Activated CD4-positive, alpha-beta T cell treated with anti-CD3 and anti-CD28 coated beads for 36 hours (primary cell): ENCODE data around the gene DENND4A. TPM values are rescaled to one million over a fixed set of nuclear protein-coding genes. Genes with fewer than 3 reads are reported as not detected.
A peak's percentile ranks its signal among the peaks of the same experiment; 100 is the strongest.

ENCODE experiments used
- ATAC-seq: fragments of 200-7000 bp; cut with Tn5 transposase; one replicate; pipeline ENCODE4 v1.10.0; 2021; ENCODE audit warnings: mild to moderate bottlenecking, moderate library complexity
- CTCF ChIA-PET: fragments of 350-600 bp; sonication (Branson Sonifier 250); formaldehyde crosslinking; loops from one replicate; lab custom pipeline; 2021; ENCODE audit warnings: antibody characterized with exemption; lab: Charles Lee
- POLR2A ChIA-PET: fragments of 350-600 bp; sonication (Branson Sonifier 250); formaldehyde crosslinking; loops from one replicate; lab custom pipeline; 2021; ENCODE audit warnings: antibody characterized with exemption, inconsistent platforms; lab: Charles Lee
- DNase-seq: peaks from one replicate; pipeline ENCODE4 v3.0.0-alpha.2; 2020
- H3K27ac Mint-ChIP-seq: one replicate; pipeline ENCODE4 v1.8.0; 2021; ENCODE audit warnings: mixed read lengths
- H3K27me3 Mint-ChIP-seq: one replicate; pipeline ENCODE4 v1.8.0; 2021; ENCODE audit warnings: mixed read lengths
- H3K36me3 Mint-ChIP-seq: one replicate; pipeline ENCODE4 v1.8.0; 2021; ENCODE audit warnings: low read depth, mixed read lengths
- H3K4me1 Mint-ChIP-seq: one replicate; pipeline ENCODE4 v1.8.0; 2021; ENCODE audit warnings: mixed read lengths
- H3K4me3 Mint-ChIP-seq: one replicate; pipeline ENCODE4 v1.8.0; 2021; ENCODE audit warnings: mild to moderate bottlenecking, moderate library complexity, mixed read lengths
- H3K9me3 Mint-ChIP-seq: one replicate; pipeline ENCODE4 v1.8.0; 2021; ENCODE audit warnings: low read depth, mixed read lengths
- intact Hi-C, 2 experiments: fragments of 100-400 bp; cut with DNase I in 1 of 2; cut with micrococcal nuclease in 1 of 2; formaldehyde crosslinking; loops; one replicate each; pipeline versions ENCODE4 v1.14.2 to v1.15.1; 2022 to 2024; cut with DNase I, micrococcal nuclease
- total RNA-seq, 2 experiments: library from RNA; stranded (reverse); gene quantifications; one replicate each; pipeline ENCODE4 v1.2.3, GENCODE V29; 2021

The DENND4A gene
- total RNA-seq, 2 experiments from 2014 or later: 35.6 to 43.5 TPM

- Mint-ChIP-seq H3K9me3 (no peaks in the 10 kb centered on the region), H3K36me3 (no peaks in the 10 kb centered on the region), H3K4me3 (peak overlapping the region; percentile 66), H3K27ac (peak overlapping the region; percentile 93), H3K27me3 (no peaks in the 10 kb centered on the region), H3K4me1 (peaks cover 41% of the 10 kb centered on the region)
- DNase-seq (peak; percentile 73), ATAC-seq (peak; percentile 68)
- intact Hi-C loops: loop anchor here in 1 of 2 experiments (2.0 to 5.0 kb wide), 2 partner anchors 15 to 34 kb away; partner anchors contain the start of gene RAB11A
- POLR2A ChIA-PET: interaction anchor here (1.0 to 2.3 kb wide), 3 partner anchors 15 to 529 kb away, joined by 3 to 15 read pairs (median 6); partner anchors contain the start of genes DENND4A and RNU5B-1
- CTCF ChIA-PET: interaction anchor here (0.6 to 2.7 kb wide), 14 partner anchors 10 to 223 kb away, joined by 3 to 15 read pairs (median 5); partner anchors contain the start of genes DENND4A and INTS14
Observed at GRCh38 chr15:65833501-65834205, 41.6 kb upstream of the DENND4A start.

- intact Hi-C loops: loop anchor here in 1 of 2 experiments (2.0 to 5.0 kb wide), 2 partner anchors 14 to 35 kb away; partner anchors contain the start of gene RAB11A
- Mint-ChIP-seq H3K27me3 (no peaks in the 10 kb centered on the region), H3K4me1 (peaks cover 50% of the 10 kb centered on the region), H3K27ac (peak overlapping the region; percentile 93), H3K36me3 (peaks cover 1% of the 10 kb centered on the region), H3K4me3 (peak overlapping the region; percentile 66), H3K9me3 (no peaks in the 10 kb centered on the region)
- POLR2A ChIA-PET: interaction anchor here (0.6 to 2.3 kb wide), 8 partner anchors 8 to 528 kb away, joined by 3 to 15 read pairs (median 6); partner anchors contain the start of genes DENND4A, RAB11A and RNU5B-1
- DNase-seq: peak; percentile 67
- CTCF ChIA-PET: interaction anchor here (0.6 to 2.1 kb wide), 18 partner anchors 9 to 1168 kb away, joined by 3 to 15 read pairs (median 4); partner anchors contain the start of genes DENND4A and RAB11A
- peak; percentile 62 for ATAC-seq
Observed at GRCh38 chr15:65832549-65833364, 40.7 kb upstream of the DENND4A start.

DNA sequence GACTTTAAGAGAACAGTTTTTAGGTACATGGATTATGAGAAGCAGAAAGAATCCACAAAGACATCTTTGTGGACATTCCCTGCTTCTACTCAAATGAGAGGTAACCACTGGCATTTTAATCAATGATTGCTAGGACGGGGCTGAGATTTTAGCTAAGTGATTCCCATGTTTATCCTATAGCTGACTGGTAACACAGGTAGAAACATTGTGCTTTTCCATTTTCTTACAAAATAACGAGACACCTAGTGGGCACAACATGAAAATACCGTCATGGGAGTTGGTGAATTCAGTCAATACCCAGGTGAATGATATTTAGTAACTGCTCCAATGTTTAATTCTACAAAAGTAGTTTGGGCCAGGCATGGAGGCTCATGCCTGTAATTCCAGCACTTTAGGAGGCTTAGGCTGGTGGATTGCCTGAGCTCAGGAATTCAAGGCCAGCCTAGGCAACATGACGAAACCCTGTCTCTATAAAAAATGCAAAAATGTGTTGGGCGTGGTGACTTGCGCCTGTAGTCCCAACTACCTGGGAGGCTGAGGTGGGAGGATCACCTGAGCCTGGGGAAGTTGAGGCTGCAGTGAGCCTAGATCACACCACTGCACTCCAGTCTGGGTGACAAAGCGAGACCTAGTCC, 37.2 kb upstream of the DENND4A start:
- Mint-ChIP-seq H3K4me1 (peaks cover 66% of the 10 kb centered on the region), H3K27ac (peak overlapping the region; percentile 89), H3K27me3 (no peaks in the 10 kb centered on the region), H3K4me3 (peak overlapping the region; percentile 17), H3K36me3 (peaks cover 1% of the 10 kb centered on the region), H3K9me3 (no peaks in the 10 kb centered on the region)
- ChIA-PET CTCF (interaction anchor here (0.7 to 1.3 kb wide), 9 partner anchors 9 to 190 kb away, joined by 3 to 9 read pairs (median 4); partner anchors contain the start of gene DENND4A), POLR2A (interaction anchor here (0.8 kb wide), 1 partner anchor 37 kb away, joined by 4 read pairs; the partner anchor contains the start of gene DENND4A)
- peak; percentile 37 for ATAC-seq
- intact Hi-C loops: loop anchor here (2.0 to 10.0 kb wide), 2 partner anchors 36 to 54 kb away; partner anchors contain the start of gene DENND4A (in 1 of the 2)
- no peak for DNase-seq

DNA sequence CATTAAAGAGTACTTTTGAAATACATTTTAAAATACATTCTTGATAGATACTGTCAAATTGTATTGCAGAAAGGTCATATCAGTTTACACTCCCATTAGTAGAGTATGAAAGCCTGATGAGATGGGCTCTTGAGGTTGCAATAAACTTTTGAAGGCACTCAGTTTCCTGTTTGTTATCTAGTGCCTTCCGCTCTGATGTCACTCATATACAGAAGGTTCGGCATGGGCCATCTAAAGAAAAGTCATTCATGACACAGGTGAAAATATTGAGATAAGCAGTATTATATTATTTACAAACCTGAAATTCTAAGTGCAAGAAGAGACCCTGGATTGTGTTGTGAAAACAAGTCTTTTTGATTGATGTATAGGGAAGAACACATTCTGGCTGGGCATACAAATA, 36.5 kb upstream of the DENND4A start:
- POLR2A ChIA-PET: interaction anchor here (0.6 to 0.8 kb wide), 2 partner anchors 10 to 37 kb away, joined by 4 to 5 read pairs; partner anchors contain the start of gene DENND4A
- H3K27me3 Mint-ChIP-seq: no peaks in the 10 kb centered on the region
- H3K27ac Mint-ChIP-seq: peak overlapping the region; percentile 89
- ATAC-seq: peak; percentile 56
- CTCF ChIA-PET: interaction anchor here (0.7 to 1.3 kb wide), 9 partner anchors 8 to 190 kb away, joined by 3 to 9 read pairs (median 4); partner anchors contain the start of gene DENND4A
- H3K36me3 Mint-ChIP-seq: peaks cover 1% of the 10 kb centered on the region
- H3K4me3 Mint-ChIP-seq: peak overlapping the region; percentile 17
- DNase-seq: no peak
- intact Hi-C loops: loop anchor here (1.0 to 10.0 kb wide), 5 partner anchors 9 to 218 kb away; partner anchors contain the start of gene DENND4A (in 2 of the 2)
- H3K4me1 Mint-ChIP-seq: peaks cover 66% of the 10 kb centered on the region
- H3K9me3 Mint-ChIP-seq: no peaks in the 10 kb centered on the region

- ChIA-PET POLR2A (no interaction called here), CTCF (interaction anchor here (0.8 kb wide), 1 partner anchor 9 kb away, joined by 3 read pairs; no protein-coding TSS in a partner anchor)
- Mint-ChIP-seq H3K27me3 (no peaks in the 10 kb centered on the region), H3K27ac (peak overlapping the region; percentile 89), H3K4me1 (peaks cover 57% of the 10 kb centered on the region), H3K36me3 (peaks cover 1% of the 10 kb centered on the region), H3K9me3 (no peaks in the 10 kb centered on the region), H3K4me3 (peak overlapping the region; percentile 44)
- DNase-seq (peak; percentile 37), ATAC-seq (peak; percentile 48)
- intact Hi-C loops: loop anchor here in 1 of 2 experiments (10.0 kb wide), 1 partner anchor 52 kb away; no protein-coding TSS in a partner anchor
Observed at GRCh38 chr15:65827065-65827464, 35.0 kb upstream of the DENND4A start.

- Mint-ChIP-seq H3K27ac (no peak overlapping the region), H3K4me1 (peaks cover 62% of the 10 kb centered on the region), H3K9me3 (no peaks in the 10 kb centered on the region), H3K36me3 (peaks cover 1% of the 10 kb centered on the region), H3K27me3 (no peaks in the 10 kb centered on the region), H3K4me3 (no peak overlapping the region)
- intact Hi-C loops: loop anchor here in 1 of 2 experiments (10.0 kb wide), 1 partner anchor 50 kb away; no protein-coding TSS in a partner anchor
- ATAC-seq: no peak
- CTCF ChIA-PET: interaction anchor here (1.7 to 3.5 kb wide), 2 partner anchors 8 to 39 kb away, joined by 9 to 14 read pairs; no protein-coding TSS in a partner anchor
- DNase-seq: no peak
- POLR2A ChIA-PET: interaction anchor here (0.6 to 0.7 kb wide), 2 partner anchors 8 to 530 kb away, joined by 6 read pairs; no protein-coding TSS in a partner anchor
Observed at GRCh38 chr15:65824941-65825544, 33.0 kb upstream of the DENND4A start.

DNA sequence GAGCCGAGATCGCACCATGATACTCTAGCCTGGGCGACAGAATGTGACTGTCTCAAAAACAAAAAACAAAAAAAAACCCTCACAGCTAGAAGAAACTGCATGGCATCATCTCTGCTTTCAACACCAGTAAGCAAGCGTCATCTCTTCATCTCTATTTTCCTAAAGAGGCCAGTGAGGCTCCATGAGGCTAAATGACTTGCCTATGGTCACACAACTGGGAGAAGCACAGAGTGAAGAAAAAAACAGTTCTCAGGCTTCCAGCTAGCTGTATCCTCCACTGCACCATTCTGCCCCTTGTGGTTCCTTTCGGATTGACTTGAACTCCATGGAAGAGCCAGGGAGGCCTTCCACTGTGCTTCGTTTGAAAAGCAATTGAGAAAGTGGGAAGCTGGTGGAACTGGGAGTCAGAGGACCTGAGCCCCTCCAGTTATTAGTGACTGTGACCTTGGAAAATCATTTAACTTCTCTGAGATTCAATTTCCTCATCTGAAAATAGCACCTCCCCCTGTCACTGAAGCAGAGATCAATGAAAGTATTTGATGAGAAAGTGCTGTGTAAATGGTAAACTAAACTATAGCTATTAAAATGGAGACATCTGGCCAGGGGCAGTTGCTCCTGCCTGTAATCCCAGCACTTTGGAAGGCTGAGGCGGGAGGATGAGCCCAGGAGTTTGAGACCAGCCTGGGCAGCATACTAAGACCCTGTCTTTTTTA, 32.1 kb upstream of the DENND4A start:
- no peak overlapping the region for H3K4me3 Mint-ChIP-seq
- H3K36me3 Mint-ChIP-seq: peaks cover 1% of the 10 kb centered on the region
- DNase-seq (peak; percentile 38), ATAC-seq (peak; percentile 24)
- intact Hi-C loops: loop anchor here in 1 of 2 experiments (10.0 kb wide), 1 partner anchor 49 kb away; no protein-coding TSS in a partner anchor
- peak overlapping the region; percentile 2 for H3K27ac Mint-ChIP-seq
- POLR2A ChIA-PET: interaction anchor here (1.0 kb wide), 1 partner anchor 32 kb away, joined by 3 read pairs; the partner anchor contains the start of gene DENND4A
- CTCF ChIA-PET: interaction anchor here (0.6 to 3.5 kb wide), 15 partner anchors 8 to 188 kb away, joined by 3 to 14 read pairs (median 4); partner anchors contain the start of gene RAB11A
- H3K27me3 Mint-ChIP-seq: no peaks in the 10 kb centered on the region
- H3K9me3 Mint-ChIP-seq: no peaks in the 10 kb centered on the region
- peaks cover 67% of the 10 kb centered on the region for H3K4me1 Mint-ChIP-seq

- ChIA-PET POLR2A (interaction anchor here (0.7 kb wide), 1 partner anchor 99 kb away, joined by 4 read pairs; no protein-coding TSS in a partner anchor), CTCF (interaction anchor here (0.7 to 3.5 kb wide), 4 partner anchors 9 to 125 kb away, joined by 3 to 14 read pairs (median 3); no protein-coding TSS in a partner anchor)
Observed at GRCh38 chr15:65822316-65822715, 30.2 kb upstream of the DENND4A start.

DNA sequence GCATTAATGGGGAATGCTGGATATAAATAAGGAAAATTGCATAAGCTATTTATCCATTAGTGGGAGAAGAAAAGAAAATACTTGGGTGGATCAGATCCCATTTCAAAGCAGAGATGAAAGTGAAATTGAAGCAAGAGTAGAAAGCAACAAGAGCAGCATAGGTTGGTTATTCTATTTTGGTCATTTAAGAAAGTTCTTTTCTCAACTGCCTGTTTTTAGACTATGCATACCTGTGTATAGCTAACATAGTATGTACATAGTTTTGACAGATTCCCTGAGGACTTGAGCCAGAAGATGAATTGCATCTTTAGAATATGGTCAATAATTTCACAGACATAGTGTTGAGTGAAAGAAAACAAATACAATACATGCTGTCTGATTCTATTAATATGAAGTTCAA, 29.0 kb upstream of the DENND4A start:
- ChIA-PET POLR2A (no interaction called here), CTCF (interaction anchor here (0.8 to 1.3 kb wide), 3 partner anchors 8 to 16 kb away, joined by 3 to 6 read pairs (median 6); no protein-coding TSS in a partner anchor)
- no peaks in the 10 kb centered on the region for H3K27me3 Mint-ChIP-seq
- no peak for ATAC-seq
- DNase-seq: no peak
- H3K9me3 Mint-ChIP-seq: peaks cover 3% of the 10 kb centered on the region
- peaks cover 1% of the 10 kb centered on the region for H3K36me3 Mint-ChIP-seq
- H3K4me3 Mint-ChIP-seq: no peak overlapping the region
- intact Hi-C loops: loop anchor here in 1 of 2 experiments (10.0 kb wide), 1 partner anchor 46 kb away; no protein-coding TSS in a partner anchor
- H3K27ac Mint-ChIP-seq: peak overlapping the region; percentile 55
- H3K4me1 Mint-ChIP-seq: peaks cover 67% of the 10 kb centered on the region

More at GRCh38 chr15:65822316-65822715, 30.2 kb upstream of the DENND4A start:
- H3K4me3 Mint-ChIP-seq: no peak overlapping the region
- no peak for ATAC-seq
- no peaks in the 10 kb centered on the region for H3K9me3 Mint-ChIP-seq
- H3K4me1 Mint-ChIP-seq: peaks cover 64% of the 10 kb centered on the region
- intact Hi-C loops: loop anchor here in 1 of 2 experiments (10.0 kb wide), 1 partner anchor 48 kb away; no protein-coding TSS in a partner anchor
- DNase-seq: no peak
- H3K27ac Mint-ChIP-seq: no peak overlapping the region
- no peaks in the 10 kb centered on the region for H3K27me3 Mint-ChIP-seq
- H3K36me3 Mint-ChIP-seq: peaks cover 1% of the 10 kb centered on the region
